ENCODE measurements around the gene INTS13.
A peak's percentile ranks its signal among the peaks of the same experiment; 100 is the strongest.
"Not testable (repeated sequence)": the region's sequence is repeated elsewhere in the genome, so short reads cannot be mapped to it uniquely, and the experiment has no call there.

The INTS13 gene

DNA sequence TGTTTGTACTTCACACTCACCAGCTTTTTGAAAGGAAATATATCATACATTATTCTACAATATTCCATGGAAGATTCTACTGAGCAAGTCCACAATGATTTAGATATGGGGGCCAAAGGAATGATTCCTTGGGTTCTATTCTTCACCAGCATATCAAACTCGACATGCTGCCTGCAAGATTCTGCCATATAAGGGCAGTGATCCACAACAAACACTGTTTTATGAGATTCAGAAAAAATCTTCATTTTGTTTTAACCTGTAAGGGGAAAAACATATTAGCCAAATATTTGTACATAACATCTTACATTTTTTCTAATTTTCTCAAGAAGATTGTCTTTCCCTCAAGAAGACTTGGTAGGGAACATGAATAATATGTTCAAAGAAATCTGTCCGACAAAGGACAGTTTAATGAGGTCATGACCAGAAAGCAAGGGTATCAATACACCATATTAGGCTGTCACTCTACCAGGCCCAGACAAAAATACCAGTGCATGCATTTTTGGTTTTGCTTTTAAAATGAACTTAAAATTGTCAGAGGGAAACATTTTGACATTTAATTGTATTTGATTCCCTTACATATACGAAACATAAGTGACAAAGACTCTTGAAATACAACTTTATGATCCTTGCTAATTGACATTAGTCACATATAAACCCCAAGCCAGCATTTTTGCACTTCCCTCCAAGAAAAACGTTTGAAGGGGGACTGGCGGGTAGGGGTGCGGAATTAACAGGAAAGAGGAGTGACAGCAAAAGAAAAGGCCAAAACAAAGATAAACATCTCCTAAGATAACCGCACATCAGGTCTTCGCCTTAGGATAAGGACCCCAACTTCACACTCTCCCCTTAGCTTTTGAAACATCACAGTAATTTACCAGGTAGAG is 980 bp downstream of the INTS13 start:
- DNase-seq (ENCODE audit: low read depth): peak; percentile 32

DNA sequence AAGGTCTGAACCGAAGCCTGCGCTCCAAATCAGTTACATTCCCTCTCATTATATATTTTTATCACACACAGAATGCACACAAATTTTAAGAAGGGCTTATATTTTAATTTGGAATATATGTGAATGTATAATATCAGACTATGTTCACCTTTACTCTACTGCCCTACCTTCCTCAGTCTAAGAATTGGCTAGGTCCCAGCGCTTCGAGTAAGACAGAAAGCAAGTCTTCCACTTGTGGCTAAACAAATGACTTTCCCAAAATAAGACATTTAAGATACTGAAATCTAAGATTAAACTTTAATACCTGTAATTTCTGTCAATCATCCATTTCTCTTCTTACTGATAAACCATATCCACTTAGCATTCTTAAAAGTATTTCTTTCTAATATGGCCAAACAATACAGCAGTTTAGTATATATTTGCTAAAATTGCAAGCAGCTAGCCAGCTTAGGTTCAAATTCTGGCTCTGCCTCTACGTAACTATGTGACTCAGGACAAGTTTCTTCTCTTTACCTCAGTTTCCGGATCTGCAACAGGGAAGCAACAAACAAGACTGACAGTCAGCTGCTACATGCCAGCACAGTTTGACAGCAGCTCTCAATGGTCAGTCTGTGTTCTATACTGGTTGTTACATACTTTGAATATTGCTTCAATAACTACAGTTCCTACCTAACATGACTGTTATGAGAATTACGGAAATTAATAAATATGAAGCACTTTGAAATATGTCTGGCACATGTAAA is 2.0 kb downstream of the INTS13 start:
- no peak for DNase-seq (ENCODE audit: low read depth)

DNA sequence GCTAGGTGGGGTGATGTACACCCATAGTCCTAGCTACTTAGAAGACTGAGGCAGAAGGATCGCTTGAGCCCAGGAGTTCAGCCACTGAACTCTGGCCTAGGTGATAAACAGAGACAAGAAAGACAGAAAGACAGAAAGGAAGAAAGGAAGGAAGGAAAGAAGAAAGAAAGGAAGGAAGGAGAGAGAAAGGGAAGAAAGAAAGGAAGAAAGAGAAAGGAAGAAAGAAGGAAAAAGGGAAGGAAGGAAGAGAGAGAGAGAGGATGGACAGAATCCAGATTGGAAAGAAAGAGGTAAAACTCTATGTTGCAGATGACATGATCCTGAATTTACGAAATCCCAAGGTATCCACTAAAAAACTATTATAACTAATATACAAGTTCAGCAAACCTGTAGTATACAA is 8.2 kb downstream of the INTS13 start:
- DNase-seq (ENCODE audit: low read depth): no peak

DNA sequence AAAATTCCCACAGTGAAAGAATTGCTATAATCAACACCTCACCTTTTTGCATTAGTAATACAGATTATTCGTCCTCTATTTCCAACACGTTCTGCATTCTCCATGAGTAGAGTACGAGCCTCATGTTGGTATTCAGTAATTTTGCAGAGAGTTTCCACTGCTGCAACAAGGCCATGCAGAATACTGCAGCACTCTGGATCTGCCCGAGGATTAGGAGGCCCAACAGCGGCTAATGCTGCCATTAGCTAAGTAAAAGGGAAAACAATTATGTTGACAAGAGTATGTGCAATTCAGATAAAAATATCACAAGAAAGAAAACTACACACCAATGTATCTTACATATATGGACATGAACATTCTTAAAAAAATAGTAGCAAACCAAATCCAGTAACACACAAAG is 9.1 kb downstream of the INTS13 start:
- DNase-seq (ENCODE audit: low read depth): no peak

DNA sequence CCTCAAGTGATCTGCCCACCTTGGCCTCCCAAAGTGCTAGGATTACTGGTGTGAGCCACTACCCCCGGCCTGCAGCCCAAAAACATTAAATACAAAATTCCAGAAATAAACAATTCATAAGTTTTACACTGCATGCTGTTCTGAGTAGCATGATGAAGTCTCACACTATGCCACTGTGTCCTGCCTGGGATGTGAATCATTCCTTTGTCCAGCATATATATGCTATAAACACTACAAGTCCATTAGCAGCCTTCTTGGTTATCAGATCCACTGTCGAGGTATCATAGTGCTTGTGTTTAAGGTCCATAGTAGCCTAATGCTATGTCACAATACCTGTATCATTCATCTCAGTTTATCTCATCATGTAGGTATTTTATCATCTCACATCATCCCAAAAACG is 15.9 kb downstream of the INTS13 start:
- no peak for DNase-seq (ENCODE audit: low read depth)

DNA sequence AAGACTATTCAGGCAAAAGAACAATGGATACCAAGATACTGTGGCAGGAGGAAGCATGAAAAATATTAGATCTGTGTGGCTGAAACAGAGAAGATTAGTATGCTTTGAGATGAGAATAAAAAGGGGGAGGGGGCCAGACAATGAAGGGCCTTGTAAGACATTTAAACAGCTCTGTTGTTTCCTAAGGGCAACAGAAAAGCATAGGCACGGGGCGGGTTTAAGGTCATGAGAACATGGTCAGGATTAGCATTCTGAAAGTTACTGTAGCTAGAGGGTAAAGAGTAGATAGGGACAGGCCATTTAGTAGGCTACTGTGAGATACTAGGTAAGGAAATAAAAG is 18.6 kb downstream of the INTS13 start:
- no peak for DNase-seq (ENCODE audit: low read depth)

DNA sequence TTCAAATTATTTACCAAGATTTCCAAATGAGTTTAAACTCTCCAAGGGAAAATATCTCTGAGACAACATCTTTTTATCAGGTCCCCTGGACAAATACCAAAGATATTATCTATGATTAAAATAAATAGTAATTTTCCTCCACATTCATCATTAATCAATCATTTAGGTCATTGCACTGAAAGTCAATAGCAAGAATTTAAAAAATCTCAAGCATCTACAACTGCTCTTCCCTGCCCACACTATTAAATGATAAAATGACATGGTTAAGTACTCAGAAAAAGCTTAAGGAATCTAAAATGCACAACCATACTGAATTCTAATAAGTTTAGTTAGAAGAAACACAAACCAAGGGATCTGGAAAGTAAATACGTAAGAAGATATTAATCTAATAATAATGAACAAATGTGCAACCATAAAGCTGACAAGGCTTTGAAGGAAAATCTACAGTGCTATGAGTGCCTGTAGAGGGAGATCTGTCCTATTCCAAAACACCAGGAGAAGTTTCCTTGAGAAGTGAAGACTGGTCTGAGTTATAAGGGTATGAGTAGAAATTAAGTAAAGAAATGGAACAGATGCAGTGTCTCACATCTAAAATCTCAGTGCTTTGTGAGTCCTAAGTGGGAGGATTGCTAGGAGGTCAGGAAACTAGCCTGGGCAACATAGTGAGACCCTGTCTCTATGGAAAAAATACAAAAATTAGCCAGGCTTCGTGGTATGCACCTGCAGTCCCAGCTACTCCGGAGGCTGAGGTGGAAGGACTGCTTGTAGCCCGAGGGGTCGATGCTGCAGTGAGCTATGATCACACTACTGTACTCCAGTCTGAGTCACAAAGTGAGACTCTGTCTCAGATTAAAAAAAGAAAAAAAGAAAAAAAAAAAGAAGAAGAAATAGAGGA is 19.2 kb downstream of the INTS13 start:
- DNase-seq (ENCODE audit: low read depth): peak; percentile 42

DNA sequence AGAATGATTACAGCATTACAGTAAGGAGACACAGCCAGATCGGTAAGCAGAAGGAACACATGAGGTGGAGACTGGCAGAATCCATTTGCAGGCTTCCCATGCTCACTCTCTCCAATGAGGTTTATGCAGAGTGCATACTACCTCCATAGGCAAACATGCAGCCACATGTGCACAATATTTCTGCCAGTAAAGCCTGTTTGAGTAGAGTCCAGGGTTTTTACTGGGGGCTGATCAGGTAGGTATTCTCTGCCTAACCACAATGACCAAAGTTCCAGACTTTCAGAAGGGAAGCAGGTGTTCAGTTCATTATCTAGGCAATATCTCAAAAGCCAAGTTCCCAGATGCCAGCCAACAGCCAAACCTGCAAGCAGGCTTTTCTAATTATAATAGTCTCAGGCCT is 31.1 kb downstream of the INTS13 start:
- no peak for DNase-seq (ENCODE audit: low read depth)

DNA sequence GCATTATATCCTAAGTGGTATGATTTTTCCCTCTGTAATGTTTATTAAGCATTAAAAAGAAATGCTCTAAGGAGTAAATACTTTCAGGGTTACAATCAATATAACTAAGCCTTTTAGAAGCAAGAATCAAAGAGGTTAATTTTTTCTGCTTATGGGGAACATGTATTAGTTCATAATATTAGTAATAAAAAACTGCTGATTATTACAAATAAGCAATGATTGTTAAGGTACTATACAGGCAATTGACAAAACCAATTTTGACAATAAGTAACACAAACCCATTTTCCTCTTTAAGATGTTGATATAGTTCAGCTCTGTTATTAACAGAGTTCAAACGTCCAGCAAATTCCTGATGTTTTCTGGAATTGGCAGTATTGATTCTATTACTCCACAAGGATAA is 31.8 kb downstream of the INTS13 start:
- DNase-seq (ENCODE audit: low read depth): no peak

DNA sequence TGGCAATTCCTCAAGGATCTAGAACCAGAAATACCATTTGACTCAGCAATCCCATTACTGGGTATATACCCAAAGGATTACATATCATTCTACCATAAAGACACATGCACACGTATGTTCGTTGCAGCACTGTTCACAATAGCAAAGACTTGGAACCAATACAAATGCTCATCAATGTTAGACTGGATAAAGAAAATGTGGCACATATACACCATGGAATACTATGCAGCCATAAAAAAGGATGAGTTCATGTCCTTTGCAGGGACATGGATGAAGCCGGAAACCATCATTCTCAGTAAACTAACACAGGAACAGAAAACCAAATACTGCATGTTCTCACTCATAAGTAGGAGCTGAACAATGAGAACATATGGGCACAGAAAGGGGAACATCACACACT is 34.4 kb downstream of the INTS13 start:
- DNase-seq (ENCODE audit: low read depth): not testable (repeated sequence)

DNA sequence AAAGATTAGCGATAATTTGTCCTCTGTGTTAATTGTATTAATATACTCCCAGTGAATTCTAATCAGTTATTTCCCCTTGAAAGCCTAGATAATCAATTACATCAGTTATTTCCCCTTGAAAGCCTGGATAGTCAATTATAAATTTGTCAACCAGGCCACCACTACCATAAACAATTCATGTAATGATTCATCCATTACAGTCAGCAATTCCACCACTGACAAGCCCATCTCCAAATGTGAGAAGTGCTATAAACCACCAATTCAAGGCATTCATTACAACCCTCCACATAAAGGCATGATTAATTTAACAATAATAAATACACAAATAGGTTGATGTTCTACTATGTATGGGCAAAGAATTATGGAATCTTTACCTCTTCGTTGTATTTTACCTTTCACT is 40.9 kb downstream of the INTS13 start:
- DNase-seq (ENCODE audit: low read depth): peak; percentile 25

DNA sequence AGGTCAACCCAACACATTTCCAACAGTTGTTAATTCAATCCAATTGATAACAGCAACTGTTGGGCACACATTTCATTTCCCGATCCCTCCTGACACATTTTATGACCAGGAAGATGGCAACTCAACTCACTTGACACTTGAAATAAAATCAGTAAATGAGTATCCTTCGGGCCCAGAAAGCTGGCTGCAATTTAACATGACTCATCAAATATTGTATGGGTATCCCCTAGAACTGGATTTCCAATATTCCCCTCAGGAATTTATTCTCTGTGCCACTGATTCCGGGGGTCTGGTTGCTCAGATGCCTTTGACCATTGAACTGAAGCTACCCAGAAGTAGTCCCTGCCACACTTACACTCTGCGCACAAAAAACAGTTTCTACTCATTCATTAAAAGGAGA is 42.1 kb downstream of the INTS13 start:
- no peak for DNase-seq (ENCODE audit: low read depth)

DNA sequence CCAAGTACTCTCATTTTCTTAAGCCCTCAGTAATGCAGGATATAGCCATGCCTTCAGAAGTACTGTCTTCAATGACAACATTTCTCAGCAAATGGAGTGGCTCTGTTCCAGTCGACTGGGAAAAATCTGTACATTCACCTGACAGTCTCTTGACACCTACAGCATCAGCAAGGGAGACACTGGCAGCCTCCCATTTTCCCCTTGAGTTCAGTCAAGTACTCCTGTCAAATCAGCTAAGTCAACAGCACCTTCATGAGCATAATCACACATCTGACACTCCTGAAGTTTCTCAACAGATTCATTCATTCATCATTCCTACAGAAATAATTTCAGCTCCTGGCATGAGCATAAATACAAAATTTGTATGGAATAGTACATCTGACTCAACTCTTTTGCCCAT is 46.1 kb downstream of the INTS13 start:
- DNase-seq (ENCODE audit: low read depth): no peak

DNA sequence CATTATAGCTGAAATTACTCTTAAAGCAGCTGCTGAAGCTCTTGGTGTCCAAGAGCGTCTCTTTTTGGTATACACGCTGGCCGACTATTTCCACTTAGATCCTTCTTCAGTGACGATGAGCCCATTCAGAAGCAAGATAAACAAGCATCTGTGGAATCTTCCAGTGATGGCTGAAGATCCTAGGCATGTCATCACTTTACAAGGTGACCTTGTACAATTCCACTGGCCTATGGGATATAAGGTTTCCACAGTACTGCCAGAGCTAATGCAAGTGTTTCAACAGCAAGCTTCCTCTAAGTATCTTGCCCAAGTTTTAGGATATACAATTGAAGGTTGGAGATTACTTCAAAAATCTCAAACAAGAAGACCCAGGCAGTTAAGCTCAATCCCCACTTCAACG is 47.0 kb downstream of the INTS13 start:
- DNase-seq (ENCODE audit: low read depth): no peak

DNA sequence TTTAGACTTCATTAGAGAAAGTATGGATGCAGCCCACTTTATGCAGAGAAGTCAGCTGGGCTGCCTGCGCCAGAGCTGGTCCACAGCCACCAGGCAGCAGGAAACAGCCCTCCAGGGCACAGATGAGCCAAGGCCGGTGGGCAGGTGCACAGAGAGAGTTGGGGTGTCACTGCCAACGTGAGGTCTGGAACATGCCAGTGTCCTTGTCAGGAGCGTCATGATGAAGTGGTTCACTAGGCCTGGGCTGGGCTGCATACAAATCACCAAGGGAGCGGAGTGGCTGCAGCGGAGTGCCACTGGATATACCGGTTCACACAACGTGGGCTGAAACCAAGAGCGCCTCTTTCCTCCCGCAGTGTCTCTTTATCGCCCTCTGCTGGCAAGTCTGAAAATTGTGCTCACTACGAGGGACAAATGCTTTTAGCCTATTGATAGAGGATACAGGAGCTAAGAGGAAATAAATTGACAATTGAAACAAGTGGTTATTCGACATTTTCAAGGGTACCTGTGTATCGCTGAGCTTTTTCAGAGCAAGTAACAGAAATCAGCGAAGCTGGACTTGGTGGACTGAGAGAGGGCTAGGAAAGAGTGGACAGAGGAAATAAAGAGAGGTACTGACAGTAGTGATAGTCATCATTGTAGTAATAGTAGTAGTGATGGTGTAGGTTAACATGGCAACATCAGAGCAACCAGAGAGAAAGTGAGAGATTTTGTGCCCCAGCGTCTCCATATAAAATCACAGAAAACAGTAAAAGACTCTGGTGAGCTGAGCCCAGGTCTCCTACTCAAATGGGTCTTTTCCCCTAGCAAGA is 52.8 kb downstream of the INTS13 start:
- DNase-seq (ENCODE audit: low read depth): peak; percentile 79

DNA sequence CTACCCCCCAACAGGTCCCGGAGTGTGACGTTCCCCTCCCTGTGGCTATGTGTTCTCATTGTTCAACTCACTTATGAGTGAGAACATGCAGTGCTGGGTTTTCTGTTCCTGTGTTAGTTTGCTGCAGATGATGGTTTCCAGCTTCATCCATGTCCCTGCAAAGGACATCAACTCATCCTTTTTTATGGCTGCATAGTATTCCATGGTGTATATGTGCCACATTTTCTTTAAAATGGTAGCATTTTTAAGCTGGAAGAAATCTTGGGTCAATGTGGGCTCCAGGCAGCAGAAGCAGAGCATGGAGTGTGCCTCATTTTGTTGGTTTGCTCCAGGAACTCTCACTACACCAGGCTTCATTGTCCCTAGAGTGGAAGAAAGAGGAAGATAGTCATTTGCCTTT is 57.2 kb downstream of the INTS13 start:
- no peak for DNase-seq (ENCODE audit: low read depth)

DNA sequence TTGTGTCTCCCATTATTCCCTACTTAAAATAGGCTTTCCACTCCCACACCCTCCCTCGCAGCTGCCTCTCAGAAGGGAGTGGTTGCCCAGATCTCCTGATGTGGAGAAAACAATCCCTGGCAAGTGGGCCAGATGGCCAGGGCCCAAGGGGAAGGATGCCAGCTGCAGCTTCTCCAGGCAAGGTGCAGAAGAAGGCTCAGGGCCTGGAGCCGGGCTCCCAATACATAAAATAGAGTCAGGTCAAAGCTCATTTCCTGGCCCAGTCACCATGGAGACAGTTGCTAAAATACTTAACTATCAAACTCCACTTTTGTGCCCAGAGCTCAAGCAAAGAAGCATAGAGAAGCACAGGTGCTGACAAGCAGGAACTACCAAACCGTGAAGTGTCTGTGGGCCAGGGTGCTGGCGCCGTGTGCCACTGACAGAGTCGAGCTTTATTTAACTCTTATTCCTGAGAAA is 59.1 kb downstream of the INTS13 start:
- no peak for DNase-seq (ENCODE audit: low read depth)

DNA sequence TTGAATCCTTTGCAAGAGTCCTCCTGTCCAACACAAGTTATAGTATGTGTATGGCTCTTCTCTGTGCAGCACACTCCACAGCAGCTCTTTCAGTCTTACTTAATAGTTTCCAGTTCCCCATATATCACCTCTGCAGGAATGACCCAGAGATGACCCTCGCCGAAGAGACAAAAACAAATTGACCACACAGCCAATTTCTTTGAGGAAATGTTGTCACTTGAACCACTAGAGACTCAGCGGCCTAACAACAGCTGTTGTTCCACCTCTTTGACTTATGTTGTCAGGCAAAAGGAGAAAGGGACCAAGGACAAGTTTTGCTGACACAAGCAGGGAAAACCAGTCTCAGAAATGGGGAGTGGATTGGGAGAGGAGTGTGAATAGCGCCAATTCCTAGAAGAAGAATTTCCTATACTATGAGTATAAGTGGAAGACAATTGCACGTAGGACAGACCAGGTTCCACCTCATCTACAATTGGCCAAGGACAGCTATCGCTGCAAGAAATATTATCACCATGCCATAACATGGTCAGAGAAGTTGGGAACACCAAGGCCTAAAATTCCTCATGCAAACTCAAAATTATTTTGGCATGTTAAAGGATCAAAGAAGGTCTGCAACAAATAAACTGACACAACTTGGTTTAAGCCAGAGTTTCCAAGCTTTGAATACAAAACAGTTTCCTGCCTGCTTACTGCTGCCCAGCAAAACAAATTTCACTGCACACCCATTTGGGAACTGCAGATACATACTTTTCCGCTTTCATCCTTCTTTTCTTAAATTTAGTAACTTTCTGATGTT is 63.1 kb downstream of the INTS13 start:
- DNase-seq (ENCODE audit: low read depth): no peak

DNA sequence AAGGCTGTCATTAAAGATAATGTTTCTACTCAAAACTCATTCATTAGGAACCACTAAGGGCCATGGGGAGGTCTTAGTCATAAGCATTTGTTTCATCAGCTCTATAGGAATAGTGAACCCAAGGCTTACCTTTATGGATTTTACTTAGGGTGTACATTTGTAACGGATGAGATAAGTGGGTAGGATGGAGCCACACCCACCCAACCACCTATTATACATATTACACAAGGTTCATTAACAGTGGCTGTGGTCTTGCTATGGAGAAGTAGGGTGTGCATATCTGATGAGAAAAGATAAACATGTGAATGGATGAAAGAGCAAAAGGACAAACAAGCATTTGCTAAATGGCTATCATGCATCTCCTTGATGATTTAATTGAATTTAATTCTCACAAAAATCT is 65.2 kb downstream of the INTS13 start:
- no peak for DNase-seq (ENCODE audit: low read depth)

DNA sequence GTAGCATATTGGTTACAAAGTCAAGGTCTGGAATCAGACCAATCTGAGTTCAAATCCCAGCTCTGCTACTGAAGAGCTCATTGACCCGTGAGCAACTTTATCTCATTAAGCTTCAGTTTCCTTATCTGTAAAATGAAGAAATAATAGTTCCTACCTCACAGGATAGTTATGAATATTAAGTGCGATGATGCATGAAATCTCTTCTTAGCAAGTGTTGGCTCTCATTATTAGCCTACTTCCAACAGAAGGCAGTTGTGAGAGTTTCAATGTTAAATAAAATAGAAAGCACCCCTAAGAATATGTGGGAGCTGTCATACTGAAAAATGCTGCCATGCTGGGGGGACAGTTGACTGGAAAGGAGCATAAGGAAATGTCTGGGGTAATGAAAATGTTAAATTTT is 65.8 kb downstream of the INTS13 start:
- DNase-seq (ENCODE audit: low read depth): no peak

Measured in ELR (cell line).